NCI-H1105 treated with DMSO at 0.1 percent for 48 hours (cell line): ENCODE measurements around the gene LRRTM4.
"Not testable (repeated sequence)": the region's sequence is repeated elsewhere in the genome, so short reads cannot be mapped to it uniquely, and the experiment has no call there.

Experiments used
- DNase-seq: peaks from one replicate; lab custom pipeline; 2025; lab: John Stamatoyannopoulos, UW

Gene LRRTM4

GRCh38 chr2:76737607-76738006, 784.6 kb downstream of the LRRTM4 start:
- DNase-seq, result no peak

GRCh38 chr2:76733736-76734135, 788.4 kb downstream of the LRRTM4 start:
- no peak for DNase-seq

GRCh38 chr2:76731157-76731556, 791.0 kb downstream of the LRRTM4 start:
- no peak for DNase-seq

GRCh38 chr2:76730021-76730420, 792.2 kb downstream of the LRRTM4 start:
- DNase-seq, result no peak

GRCh38 chr2:76721226-76721625, 801.0 kb downstream of the LRRTM4 start:
- no peak for DNase-seq

- DNase-seq, result no peak
Observed at GRCh38 chr2:76713312-76713711, 808.9 kb downstream of the LRRTM4 start.

- peak; percentile 89 for DNase-seq
Observed at GRCh38 chr2:76711490-76711889, 810.7 kb downstream of the LRRTM4 start.

- DNase-seq, result no peak
Observed at GRCh38 chr2:76700894-76701293, 821.3 kb downstream of the LRRTM4 start.

- not testable (repeated sequence) for DNase-seq
Observed at GRCh38 chr2:76697998-76698713, 824.0 kb downstream of the LRRTM4 start.
